GM18870 (cell line): ENCODE measurements around the gene MED13.
A peak's percentile ranks its signal among the peaks of the same experiment; 100 is the strongest.

Experiments
- ATAC-seq: cut with Tn5 transposase; IDR thresholded peaks from one replicate; pipeline ENCODE4 v1.9.1; 2021; ENCODE audit warnings: moderate library complexity; ENCODE audit not compliant: unreplicated experiment

The MED13 gene

DNA sequence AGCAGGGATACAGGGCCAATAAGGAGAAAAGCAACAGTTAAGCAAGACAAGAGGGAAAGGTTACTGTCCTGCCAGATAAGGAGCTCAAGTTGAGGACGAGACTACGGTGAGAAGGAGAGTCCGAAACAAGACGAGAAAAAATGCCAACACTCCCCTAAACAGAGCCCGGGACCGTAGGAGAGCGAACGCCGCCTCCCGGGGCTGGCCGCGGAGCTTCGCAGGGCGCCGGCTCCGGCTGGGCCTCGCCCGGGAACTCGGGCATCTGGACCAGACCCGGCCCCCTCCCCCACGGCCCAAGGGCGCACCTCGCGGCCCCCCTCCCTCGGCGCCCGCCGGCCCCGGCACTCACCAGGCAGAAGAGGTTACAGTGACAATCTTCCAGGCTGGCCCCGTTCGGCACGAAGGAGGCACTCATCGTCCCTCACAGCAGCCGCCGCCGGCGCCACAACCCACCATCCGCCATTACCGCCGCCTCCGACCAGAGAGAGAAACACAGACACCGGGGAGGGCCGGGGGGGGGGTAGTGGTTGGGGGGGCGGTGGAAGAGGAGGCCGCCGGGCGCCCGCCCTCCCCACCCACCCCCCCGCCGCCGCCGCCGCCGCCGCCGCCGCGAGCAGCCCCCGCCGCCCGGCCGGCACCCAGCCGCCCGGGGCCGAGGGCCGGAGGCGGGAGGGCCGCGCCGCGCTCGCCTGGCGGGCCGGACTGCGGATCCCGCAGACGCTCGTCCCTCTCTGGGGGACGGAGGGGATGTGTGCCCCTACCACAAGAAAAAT is at the start of gene MED13:
MED13 (minus strand) TSS at position 488 of the 773 bp plus-strand sequence; CDS start at position 415, 73 bp downstream.
- ATAC-seq = no peak

- no peak for ATAC-seq
These were observed 47.2 kb upstream of the MED13 start for GRCh38 chr17:62112229-62112628.

- no peak for ATAC-seq
These were observed 46.6 kb upstream of the MED13 start for GRCh38 chr17:62111562-62112171.

DNA sequence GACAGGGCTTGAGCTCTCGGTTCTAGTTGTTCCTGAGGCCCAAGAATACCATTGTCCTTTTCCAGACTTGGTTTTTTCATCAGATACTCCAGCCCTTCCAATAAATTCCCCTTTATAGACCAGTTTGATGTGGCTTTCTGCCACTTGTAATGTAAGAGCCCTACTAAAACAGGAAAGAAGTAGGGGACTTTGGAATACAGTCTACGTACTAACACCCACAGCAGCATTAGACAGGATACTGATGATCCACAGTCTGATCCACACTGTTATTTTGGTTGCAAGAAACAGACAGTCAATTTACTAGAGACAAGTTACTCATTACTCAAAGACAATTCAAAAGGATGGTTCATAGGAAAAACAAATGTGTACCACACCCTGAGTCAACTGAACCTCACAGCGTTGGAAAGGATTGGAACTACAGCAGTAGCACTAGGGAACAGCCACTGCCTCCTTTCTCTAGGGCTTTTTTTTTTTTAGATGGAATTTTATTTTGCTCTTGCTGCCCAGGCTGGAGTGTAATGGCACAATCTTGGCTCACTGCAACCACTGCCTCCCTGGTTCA is 45.9 kb upstream of the MED13 start:
- ATAC-seq = no peak

DNA sequence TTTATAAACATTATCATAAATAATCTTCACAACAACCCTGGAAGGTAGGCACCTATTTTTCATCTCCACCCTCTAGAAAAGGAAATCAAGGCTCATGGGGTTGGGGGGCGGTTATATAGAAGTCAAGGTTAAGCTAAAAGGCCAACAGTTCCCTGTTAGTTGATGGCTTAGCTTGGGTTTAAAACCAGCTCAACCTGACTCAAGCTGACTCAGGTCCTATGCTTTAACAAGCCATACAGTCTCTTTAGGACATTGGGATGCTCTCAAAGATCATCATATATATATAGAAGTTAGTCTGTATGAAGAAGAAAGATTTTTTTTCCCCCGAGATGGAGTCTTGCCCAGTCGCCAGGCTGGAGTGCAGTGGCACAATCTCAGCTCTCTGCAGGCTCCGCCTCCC is 44.8 kb upstream of the MED13 start:
- ATAC-seq = no peak

DNA sequence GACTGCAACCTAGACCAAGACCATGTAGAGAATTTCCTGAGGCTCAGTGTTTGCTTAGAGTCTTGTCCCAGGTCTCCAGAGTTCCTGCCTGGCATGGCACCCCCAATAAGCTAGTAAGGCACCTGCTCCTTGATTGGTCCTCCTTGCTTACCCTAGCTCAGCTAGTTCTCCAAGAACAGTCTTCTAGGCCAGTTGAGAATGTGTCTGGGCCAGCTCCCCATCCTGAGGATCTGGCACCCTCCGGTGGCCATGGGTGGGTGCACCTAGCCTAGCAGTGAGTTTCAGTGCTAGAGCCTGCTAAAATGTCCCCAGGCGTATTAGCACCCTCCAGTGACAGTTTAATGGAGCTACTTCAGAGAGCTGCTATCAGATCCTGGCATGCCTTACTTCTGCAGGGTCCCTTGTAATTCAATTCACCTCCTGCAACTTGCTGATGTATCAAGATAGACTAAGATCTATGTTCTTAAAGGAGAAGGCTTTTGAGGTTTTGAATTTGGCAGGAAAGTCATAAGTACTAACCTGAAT is 44.4 kb upstream of the MED13 start:
- ATAC-seq = peak; percentile 91

DNA sequence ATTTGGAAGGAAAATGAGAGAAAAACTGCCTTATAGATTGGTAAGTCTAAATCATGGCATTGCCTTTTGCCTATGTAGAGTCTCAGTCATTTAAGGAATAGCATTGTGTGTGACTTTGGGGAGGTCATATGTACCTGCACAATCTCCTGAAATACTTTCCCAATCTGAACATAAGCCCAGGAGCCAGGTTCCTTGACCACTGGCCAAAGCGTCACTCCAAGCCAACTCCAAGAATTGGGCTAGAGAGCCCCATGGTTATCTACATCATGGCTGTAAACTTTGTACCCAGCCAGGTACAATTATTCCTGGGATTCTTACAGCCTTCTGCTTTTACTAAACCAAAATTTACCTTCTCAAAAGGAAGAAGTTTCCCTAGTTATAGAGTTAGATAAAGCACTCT is 40.8 kb upstream of the MED13 start:
- ATAC-seq = no peak

- ATAC-seq = no peak
These were observed 40.3 kb upstream of the MED13 start for GRCh38 chr17:62105357-62105756.

DNA sequence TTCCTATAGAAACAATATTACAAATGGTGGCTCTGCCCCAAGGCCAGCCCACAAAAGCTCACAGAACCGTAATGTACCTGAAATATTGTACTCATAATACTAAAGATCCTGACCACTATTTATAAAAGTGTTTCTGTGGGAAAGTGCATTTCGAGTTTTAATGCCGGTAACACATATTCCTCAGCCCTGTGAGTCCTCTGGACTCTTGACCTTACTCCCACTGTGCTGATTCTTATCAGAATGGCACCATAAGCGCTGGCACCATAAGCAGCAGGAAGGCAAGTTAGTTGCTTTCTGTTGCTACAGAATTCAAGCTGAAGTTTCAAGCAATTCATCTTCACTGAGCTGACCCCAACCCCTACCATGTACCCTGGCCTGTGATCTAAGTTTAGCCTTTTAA is 36.4 kb upstream of the MED13 start:
- no peak for ATAC-seq

GRCh38 chr17:62101090-62101489 is 36.0 kb upstream of the MED13 start:
- no peak for ATAC-seq

- no peak for ATAC-seq
These were observed 35.0 kb upstream of the MED13 start for GRCh38 chr17:62100055-62100454.

DNA sequence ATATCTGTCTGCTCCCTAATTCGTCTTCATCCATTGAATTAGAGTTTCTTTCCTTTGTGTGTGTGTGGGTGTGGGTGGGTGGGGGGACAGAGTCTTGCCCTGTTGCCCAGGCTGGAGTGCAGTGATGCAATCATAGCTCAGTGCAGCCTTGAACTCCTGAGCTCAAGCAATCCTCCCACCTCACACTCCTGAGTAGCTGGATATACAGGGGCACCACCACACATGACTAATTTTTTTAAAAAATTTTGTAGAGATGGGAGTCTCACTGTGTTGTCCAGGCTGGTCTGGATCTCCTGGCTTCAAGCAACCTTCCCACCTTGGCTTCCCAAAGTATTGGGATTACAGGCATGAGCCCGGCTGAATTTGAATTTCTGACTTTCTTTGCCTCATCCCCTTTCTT is 34.5 kb upstream of the MED13 start:
- no peak for ATAC-seq

- ATAC-seq = peak; percentile 89
These were observed 33.6 kb upstream of the MED13 start for GRCh38 chr17:62098623-62099231.

GRCh38 chr17:62096401-62096670 is 31.3 kb upstream of the MED13 start:
- ATAC-seq = no peak

- no peak for ATAC-seq
These were observed 29.1 kb upstream of the MED13 start for GRCh38 chr17:62094175-62094574.

- peak; percentile 94 for ATAC-seq
These were observed 28.4 kb upstream of the MED13 start for GRCh38 chr17:62093188-62094155.

GRCh38 chr17:62092784-62093183 is 27.7 kb upstream of the MED13 start:
- ATAC-seq = no peak

- no peak for ATAC-seq
These were observed 26.7 kb upstream of the MED13 start for GRCh38 chr17:62091804-62092203.

DNA sequence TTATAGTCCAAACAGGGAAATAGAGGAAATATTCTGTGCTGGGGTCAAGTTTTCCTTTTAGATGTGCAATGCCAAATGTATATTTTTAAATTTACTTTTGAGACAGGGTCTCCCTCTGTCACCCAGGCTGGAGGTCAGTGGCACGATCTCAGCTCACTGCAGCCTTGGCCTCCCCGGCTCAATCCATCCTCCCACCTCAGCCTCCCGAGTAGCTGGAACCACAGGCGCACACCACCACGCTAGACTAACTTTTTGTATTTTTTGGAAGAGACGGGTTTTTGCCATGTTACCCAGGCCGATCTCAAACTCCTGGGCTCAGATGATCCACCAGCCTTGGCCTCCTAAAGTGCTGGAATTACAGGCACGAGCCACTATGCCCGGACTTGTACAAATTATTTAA is 25.8 kb upstream of the MED13 start:
- no peak for ATAC-seq

GRCh38 chr17:62090021-62090824 is 25.1 kb upstream of the MED13 start:
- no peak for ATAC-seq
